Skin of body (tissue), 2 donors: ENCODE measurements around the gene CDC5L. TPM values are rescaled to one million over a fixed set of nuclear protein-coding genes. Genes with fewer than 3 reads are reported as not detected.
"Not testable (repeated sequence)": the region's sequence is repeated elsewhere in the genome, so short reads cannot be mapped to it uniquely, and the experiment has no call there.

Source experiments
- DNase-seq: peaks from one replicate; lab custom pipeline; 2025; lab: John Stamatoyannopoulos, UW
- total RNA-seq: library from RNA; depleted of rRNA; stranded (reverse); fragments of >200 nt; gene quantifications from one replicate; pipeline ENCODE4 v1.2.3, GENCODE V29; 2014

CDC5L gene
- total RNA-seq = 23.3 TPM

DNA sequence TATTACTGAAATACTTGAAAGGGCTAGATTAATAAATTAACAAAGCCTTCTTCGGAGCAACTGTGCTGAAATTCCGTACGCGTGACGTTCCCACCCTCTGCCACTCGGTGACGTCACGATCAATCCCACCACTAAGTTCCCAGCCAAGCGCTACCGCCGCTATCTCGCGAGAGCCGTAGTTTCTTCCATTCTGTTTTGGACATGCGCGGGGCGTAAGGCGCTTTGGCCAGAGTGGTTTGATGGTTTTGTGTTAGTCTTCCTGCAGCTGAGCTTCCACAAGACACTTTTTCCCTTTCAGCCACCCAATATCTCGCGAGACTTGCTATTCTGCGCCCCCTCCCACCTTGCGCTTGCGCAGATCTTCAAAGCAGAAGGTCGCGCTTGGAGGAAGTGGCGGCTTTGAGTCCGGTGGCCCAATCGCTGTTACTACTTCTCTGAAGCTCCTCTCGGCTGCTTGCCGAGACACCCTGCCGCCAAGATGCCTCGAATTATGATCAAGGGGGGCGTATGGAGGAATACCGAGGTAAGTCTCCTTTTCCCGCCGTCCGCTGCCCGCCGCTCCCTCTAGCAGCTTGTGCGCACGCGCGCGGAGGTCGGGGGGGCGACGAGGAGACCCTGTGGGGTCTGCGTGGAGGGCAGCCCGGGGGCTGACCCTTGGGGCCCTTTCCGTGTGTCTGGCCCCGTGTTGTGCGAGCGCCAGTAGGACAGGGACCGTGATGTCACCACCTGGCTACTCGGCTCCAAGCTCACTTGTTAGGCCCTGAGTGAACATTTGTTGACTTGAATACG is at the start of gene CDC5L:
CDC5L (plus strand) TSS at position 361 of the 789 bp plus-strand sequence; CDS start at position 479, 118 bp downstream.
- DNase-seq = peak; percentile 100

DNA sequence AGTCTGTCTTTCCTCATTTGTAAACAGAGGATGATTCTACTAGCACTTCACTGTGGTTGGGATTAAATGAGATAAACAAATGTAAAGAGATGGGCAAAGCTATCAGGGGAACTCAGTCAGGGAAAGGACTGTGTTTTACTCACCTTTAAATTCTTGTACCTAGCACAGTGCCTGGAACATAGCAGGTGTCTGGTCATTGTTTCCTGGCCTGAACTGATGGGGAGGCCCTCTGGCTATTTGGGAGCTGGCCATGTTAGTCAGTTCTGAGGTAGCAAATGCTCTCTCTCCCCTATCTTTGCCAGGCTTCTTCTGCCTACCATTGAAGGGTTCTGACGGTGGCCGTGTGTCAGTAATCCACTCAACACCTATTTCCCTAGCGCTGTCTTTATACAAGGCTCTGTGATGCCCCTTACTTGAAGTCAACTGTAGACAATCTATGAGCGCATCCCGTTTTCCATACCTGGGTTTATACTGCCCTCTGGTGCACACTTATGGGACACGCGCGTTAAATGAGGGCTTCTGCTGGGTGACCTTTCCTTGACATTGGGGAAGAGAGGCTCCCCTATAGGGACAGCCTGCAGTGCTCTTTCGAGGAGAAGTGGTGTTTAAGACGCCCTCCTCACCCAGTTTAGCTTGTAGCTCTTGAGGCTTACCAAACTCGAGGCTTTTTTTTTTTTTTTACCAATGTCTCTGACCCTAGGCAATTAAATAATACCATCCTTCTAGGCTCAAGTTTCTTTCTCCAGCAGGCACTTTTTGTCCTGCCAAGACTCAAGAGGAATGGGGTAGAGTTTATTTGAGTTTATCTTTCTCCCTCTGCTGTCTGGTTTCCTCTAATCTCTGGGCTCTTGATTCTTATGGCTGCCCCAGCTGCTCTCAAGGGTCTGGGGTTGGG is 49.0 kb upstream of the CDC5L start:
- peak; percentile 69 for DNase-seq

DNA sequence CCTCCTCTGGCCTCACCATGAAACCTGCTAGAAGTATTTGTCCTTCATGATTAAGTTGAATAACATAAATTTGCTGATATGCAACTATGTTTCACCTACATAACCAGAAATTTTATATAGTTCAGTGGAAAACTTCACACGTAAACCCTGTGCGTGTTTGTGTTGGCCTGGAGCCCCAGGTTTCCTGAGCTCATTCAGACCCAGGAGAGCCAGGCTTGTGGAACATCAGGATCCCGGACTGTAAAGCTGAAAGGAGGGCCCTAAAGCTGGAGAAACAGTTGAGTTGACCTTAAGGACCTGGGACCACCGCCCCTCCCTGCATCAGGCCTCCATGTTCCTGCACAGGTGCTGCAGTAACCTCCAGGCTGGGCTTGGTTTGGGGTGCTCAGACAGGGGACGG is 48.2 kb upstream of the CDC5L start:
- no peak for DNase-seq

DNA sequence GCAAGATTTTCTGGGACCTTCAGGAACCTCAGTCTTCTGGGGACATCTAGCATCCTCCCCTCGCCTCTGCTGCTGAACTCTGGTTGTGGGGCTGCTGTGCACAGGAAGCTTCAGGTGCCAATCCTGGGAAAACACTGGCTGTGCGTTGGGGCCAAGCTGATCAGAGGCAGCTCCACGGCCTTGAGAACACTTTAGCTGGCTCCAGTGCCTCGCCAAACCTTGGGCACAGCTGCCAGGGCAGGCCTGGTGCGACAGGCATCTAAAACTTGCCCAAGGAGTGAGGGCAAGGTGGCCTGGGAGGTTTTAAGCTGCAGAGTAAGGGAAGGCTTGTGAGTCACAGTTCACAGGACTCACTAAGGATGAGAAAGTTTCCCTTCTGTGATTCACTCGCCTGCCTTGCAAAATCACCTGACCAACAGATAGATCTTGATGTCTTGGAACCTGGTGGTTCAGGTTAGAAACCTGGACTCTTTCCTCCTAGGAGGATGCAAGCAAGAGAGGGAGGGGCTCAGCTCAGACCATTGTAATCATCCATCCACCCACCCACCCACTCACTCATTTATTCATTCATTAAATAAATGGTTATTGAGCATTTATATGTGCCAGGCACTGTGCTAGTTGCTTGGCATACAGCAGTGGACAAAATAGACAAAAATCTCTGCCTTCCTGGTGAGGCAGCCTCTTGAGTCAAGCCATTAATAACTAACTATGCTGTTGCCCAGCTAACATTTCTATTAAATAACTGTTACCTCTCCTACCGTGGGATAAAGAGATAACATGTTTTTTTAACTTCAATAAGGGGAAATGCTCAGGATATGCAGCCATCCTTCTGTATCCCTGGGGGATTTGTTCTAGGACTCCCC is 47.5 kb upstream of the CDC5L start:
- DNase-seq = no peak

DNA sequence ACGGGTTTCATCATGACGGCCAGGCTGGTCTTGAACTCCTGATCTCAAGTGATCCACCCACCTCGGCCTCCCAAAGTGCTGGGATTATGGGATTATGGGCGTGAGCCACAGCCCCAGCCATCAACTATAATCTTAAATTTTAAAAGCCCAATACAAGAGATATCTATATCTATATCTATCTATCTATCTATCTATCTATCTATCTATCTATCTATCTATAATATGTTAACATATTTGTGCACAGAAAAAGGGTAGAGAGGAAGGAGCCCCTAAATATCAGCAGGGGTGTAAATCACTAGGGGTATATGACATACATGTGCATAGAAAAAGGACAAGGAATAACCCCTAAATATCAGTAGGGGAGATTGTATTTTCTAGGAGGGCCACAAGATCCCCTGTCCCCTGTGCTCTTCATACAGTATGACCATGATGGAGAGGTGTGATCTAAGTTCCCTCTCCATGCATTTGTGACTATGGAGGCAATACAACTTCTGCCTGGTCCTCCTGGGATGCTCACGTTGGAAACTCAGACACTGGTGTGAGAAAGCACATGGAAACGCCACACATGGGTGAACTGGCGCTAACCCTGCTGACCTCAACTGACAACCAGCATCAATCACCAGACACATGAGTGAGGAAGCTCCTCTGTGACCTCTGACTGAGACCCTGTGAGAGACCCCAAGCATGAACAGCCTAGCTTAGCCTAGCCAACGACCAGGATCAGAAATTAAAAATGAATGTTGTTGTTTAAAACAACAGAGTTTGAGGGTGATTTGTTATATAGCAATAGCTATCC is 46.2 kb upstream of the CDC5L start:
- DNase-seq = no peak

DNA sequence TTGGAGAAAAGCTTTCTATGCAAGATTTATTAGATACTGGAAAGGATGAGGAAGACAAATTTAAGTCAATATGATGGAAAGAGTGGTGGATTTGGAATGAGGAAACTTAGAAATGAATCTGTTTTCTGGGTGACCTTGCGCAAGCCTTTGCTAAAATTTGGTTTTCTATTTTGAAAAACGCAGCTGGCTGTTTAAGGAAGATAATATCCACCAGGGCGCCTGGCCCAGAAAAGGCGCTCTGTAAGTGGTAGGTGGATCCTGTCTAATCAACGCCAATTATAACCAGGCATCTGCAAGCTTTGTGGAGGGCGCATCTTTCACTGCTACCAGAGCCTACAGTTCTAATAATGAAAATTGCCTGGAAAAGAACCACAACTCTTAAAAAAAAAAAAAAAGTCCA is 45.5 kb upstream of the CDC5L start:
- DNase-seq = no peak

DNA sequence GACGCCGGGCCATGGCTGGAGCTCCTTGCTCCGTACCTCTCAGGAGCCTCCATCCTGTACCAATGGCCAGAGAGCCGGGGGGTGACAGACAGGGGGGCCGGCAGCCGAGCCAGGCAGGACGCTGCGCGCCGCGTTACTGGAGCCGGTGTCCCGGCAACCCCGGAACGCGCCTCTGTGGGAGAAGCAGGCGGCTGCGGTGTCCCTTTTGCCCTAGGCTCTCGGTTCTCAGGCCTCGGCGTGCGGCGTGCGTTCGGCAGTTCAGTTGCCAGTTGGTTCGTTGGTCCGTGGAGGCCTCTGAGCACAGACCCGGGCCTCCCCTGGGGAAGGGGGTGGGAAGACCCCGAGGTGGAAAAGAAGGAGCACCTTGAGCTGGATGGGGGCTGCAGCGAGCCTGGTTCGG is 45.0 kb upstream of the CDC5L start, which contains the start of gene SPATS1:
SPATS1 (plus strand) TSS at position 162 of the 400 bp plus-strand sequence. CDS start 446 bp downstream, outside the sequence.
- no peak for DNase-seq

DNA sequence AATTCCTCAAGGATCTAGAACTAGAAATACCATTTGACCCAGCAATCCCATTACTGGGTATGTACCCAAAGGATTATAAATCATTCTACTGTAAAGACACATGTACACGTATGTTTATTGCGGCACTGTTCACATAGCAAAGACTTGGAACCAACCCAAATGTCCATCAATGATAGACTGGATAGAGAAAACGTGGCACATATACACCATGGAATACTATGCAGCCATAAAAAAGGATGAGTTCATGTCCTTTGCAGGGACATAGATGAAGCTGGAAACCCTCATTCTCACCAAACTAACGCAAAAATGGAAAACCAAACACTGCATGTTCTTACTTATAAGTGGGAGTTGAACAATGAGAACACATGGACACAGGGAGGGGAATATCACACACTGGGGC is 40.7 kb upstream of the CDC5L start:
- DNase-seq = not testable (repeated sequence)

DNA sequence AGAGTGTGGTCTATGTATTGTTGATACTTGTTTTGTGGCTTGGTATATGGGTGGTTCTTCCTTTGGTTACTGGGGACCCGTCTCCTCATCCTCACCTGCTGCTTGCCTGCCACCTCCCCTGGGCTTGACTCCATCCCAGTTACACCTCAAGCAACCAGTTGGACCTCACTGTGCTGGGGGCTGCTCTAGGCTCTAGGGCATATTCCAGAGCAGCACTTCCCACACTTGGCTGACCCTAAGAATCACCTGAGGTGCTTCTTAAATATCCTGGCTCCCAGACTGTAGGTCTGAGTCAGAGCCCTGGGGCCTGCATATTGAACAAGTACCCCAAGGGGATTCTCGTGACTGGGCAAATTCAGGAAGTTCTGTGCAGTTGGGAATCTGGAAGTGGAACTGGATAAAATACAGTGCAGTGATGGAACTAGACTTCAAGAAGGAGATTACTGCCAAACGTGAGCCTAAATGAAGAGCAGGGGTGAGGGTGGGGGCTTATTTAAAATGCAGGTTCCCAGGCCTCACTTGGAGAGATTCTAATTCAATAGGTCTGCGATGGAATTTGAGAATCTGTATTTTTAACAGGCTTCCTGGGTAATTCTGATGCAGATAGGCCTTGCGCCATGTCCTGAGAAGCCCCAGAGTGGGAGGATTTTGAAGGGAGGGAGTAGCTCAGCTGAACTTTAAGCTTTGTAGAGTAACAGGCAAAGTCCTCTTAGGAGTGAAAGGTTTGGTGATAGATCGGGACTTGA is 37.4 kb upstream of the CDC5L start:
- DNase-seq = no peak

DNA sequence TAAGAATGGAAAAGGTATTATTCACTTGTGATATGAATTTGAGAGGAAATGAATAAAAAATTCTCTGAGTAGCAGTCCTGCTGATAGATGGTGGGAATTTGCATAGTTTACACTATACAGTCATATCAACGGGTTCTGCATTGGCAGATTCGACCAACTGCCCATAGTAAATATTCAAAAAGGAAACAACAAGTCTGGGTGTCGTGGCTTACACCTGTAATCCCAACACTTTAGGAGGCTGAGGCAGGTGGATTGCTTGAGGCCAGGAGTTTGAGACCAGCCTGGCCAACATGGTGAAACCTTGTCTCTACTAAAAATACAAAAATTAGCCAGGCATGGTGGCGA is 36.9 kb upstream of the CDC5L start:
- DNase-seq = not testable (repeated sequence)

DNA sequence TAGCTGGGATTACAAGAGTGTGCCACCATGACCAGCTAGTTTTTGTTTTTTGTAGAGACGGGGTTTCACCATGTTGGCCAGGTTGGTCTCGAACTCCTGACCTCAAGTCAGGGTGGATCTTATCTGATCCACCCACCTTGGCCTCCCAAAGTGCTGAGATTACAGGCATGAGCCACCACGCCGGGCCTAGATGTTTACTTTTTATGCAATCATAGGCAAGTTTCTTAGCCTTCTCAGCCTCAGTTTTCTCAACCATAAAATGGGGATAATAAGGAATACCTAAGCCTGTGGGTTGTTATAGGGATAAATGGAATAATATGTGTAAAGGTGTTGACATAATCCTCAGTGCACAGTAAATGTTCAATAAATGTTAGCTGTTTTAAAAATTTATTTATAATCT is 35.2 kb upstream of the CDC5L start:
- no peak for DNase-seq

DNA sequence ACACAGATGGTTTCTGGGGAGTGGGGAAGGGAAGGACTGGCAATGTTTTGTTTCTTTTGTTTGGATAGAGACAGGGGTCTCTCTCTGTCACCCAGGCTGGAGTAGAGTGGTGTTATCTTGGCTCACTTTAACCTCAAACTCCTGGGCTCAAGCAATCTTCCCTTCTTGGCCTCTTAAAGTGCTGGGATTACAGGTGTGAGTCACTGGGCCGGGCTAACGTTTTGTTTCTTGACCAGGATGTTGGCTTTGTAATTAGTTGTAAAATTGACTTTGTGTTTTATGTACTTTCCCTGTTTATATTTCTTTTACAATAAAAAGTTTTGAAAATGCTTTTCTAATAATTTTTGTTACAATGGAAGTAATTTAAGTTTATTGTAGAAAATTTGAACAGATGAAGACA is 34.2 kb upstream of the CDC5L start:
- DNase-seq = no peak

DNA sequence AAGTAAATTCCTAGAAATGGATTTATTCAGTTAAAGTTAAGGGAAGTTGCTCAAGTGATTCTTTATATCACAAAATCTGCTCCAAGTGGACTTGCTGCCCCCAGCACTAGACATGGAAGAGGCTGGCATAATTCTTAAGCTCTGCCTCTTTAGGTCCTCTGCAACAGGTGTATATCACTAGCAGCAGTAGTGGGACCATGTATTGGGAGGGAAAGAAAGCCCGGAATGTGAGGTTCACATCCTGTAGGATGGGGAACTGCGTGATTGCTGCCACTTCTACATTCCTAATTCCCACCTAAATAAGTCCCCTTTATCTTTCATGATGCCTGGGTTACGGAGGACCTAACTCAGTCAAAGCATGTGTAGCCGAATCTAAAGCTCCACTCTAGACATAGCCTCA is 31.9 kb upstream of the CDC5L start:
- DNase-seq = no peak

DNA sequence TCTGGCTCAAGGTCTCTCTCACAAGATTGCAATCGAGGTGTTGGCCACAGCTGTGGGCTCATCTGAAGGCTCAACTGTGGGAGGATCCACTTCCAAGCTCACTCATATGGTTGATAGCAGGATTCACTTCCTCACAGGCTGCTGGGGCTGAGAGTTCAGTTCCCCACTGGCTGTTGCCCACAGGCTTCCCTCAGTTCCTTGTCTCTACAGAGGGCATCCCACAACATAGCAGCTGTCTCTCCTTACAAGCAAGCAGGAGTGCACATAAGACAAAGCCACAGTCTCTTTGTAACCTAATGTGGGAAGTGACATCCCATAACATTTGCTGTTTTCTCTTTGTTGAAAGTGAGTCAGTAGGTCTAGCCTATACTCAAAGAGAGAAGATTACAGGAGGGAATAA is 31.0 kb upstream of the CDC5L start:
- DNase-seq = no peak

DNA sequence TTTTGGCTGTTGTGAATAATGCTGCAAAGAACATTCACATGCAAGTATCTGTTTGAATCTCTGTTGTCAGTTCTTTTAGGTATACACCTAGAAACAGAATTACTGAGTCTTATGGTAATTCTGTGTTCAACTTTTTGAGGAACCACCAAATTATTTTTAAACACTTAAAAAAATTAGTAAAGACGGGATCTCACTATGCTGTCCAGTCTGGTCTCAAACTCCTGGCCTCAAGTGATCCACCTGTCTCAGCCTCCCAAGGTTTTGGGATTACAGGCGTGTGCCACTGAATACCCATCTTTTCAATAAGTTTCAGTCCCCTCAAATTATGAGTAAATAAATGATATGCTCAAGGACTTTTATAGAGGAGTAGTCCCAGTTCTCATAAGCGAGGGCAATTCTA is 27.5 kb upstream of the CDC5L start:
- no peak for DNase-seq

DNA sequence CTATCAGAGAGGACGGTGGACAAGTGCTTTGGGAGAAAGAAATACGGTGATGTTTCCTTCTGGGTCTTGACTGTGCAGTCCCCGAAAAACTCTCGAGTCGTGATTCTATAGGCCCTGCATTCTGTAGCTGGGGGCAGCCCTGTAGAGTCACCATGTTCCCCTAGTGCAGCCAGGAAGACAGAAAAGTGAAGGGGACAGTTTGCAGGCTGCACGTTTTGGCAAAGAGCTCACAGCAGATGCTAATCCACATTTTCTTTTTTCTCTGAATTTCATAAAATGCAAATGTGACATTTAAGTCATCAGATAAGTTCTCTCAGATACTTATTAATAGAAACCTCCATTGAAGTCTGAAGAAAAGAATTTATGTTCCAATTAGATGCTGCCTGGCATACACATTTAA is 25.6 kb upstream of the CDC5L start:
- DNase-seq = no peak

DNA sequence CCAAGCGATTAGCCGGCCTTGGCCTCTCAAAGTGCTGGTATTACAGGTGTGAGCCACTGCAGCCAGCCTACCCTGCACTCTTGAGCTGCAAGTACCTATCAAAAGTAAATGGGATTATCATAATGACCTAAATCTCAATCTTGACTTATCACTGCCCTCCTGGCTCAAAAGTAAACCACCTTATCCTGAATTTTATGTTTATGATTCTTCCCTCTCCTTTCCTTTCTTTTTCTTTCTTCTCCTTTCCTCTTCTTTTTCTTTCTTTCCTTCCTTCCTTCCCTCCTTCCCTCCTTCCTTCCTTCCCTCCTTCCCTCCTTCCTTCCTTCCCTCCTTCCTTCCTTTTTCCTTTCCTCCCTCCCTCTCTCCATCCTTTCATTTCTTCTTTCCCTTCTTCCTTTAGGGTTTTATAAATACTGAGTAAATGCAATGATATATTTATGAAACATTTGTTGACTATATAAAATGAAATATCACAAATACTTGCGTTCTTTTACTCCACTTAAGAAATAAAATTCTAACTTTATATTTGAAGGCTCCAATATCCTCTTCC is 24.1 kb upstream of the CDC5L start:
- DNase-seq = no peak

DNA sequence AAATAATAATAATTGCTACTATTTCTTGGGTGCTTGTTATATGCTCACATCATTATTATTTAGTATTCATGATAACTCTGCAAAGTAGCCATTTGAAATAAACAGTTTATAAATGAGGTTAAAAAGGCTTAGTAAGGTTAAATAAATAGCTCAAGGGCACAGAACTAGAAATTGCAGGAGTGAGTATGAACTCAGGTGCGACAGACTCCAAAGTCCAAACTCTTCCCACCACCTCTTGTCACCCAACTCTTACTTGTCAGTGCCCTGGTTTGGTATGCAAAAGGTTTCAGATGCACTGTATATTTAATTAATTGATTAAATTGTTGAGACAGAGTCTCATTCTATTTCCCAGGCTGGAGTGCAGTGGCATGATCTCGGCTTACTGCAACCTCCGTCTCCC is 20.7 kb upstream of the CDC5L start:
- no peak for DNase-seq

DNA sequence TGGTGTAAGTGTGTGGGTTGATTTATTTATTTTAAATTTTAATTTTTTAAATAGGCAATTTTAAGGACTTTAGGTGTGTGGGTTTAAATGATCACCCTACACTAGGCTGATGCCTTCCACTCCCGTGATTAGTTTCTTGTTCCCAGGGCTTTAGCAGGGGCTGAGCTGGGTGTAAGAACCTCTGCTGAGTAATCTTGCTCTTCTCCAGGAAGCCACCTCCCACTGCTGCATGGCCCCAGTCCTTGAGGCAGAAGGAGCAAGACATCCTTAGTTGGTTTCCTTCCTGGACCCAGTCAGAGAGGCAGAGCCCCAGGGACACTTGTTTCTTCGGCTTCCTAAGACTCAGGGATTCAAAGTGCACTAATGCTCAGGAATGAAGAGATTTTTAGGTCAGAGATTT is 19.8 kb upstream of the CDC5L start:
- DNase-seq = no peak

DNA sequence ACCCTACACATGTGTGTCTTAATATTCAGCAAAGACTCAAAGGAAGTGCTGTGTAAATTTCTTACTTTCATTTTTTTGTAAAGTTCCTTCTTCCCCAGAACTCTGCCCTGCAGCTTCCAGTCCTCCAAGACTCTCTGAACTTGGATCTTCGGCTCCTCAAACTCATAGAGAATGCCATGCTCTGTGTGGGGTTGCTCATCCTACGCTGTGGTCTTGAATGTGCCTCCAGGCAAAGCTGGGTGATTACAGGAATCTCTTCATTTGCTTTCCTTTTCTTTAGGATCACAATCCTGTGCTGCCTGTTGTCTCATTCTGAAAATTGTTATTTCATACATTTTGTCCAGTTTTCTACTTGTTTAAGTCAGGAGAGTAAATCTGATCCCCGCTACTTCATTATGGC is 14.5 kb upstream of the CDC5L start:
- DNase-seq = no peak
